Ishikawa (cell line): ENCODE data around the gene DNAH2.
A peak's percentile ranks its signal among the peaks of the same experiment; 100 is the strongest.

ENCODE experiments used
- CEBPB ChIP-seq: IDR thresholded peaks from 2 replicates; pipeline ENCODE4 v1.6.1; 2012
- EP300 ChIP-seq: IDR thresholded peaks from 2 replicates; pipeline ENCODE4 v1.6.1; 2012; ENCODE audit warnings: borderline replicate concordance
- MAX ChIP-seq: IDR thresholded peaks from 2 replicates; pipeline ENCODE4 v1.6.1; 2012
- NFIC ChIP-seq: IDR thresholded peaks from 2 replicates; pipeline ENCODE4 v1.6.1; 2012
- RAD21 ChIP-seq: IDR thresholded peaks from 2 replicates; pipeline ENCODE4 v1.6.1; 2012; ENCODE audit warnings: low read depth
- YY1 ChIP-seq: IDR thresholded peaks from 2 replicates; pipeline ENCODE4 v1.6.1; 2012; ENCODE audit warnings: low read depth

GRCh38 chr17:7716901-7717755 is at the start of gene DNAH2:
- peak; percentile 77 for TF ChIP-seq MAX
- peak; percentile 81 for TF ChIP-seq YY1
- peak; percentile 63 for TF ChIP-seq RAD21
- no peak for TF ChIP-seq EP300
- TF ChIP-seq CEBPB, result no peak
- TF ChIP-seq NFIC, result peak; percentile 59
